ENCODE measurements around the gene FUT1. TPM values are rescaled to one million over a fixed set of nuclear protein-coding genes. Genes with fewer than 3 reads are reported as not detected.

FUT1 gene
- polyA plus RNA-seq, 1 experiment: 0.07 TPM

DNA sequence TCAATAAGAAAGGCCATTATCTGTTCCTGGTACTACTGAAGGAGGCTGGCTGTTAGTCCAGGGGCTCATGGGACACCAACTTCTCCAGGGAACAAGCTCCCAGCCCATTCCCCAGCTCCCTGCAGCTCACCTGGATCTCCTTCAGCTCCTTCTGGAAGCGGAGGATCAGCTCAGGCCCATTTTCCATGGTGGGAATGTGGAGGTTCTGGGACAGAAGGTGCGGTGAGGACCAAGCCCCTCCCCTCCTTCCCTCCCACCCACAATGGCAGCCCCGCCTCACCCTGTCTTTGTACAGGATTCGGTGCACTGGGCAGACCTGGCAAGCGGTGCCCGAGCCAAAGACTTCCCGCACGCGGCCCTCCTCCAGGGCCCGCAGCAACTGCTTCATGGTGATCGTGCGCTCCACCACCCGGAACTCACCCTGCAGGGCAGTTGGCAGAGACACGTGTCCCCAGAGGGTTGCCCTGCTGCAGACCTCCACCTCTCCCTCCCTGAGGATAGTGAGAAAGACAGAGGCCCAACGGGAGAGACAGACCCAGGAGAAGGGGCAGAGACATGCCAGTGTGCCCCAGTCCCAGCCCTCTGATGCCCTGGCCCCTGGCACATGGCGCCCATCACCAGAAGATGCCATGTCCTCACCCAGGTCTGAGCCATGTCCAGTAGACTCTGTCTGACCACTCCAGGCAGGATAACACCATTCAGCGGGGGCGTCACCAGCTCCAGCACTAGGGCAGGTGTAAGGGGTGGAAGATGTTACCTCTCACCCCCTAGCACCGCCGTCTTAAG is 44.0 kb upstream of the FUT1 start:
- Histone ChIP-seq H3K9me3 (ENCODE audit: control insufficient read depth, insufficient read depth, low read length) (no peaks in the 10 kb centered on the region; the same call in 1 of the 2 replicates), H3K27ac (ENCODE audit: low read depth, low read length) (no peak overlapping the region), H3K27me3 (ENCODE audit: control insufficient read depth, insufficient read depth, low read length) (no peaks in the 10 kb centered on the region), H3K4me3 (ENCODE audit: low read depth, low read length) (no peak overlapping the region)
- DNase-seq (ENCODE audit: low read depth, low spot score): no peak
- CTCF ChIA-PET: interaction anchor here (1.0 to 4.0 kb wide), 6 partner anchors 10 to 150 kb away, joined by 3 to 59 read pairs (median 8); partner anchors contain the start of genes CA11 and HSD17B14
- TF ChIP-seq, protein P1, sequence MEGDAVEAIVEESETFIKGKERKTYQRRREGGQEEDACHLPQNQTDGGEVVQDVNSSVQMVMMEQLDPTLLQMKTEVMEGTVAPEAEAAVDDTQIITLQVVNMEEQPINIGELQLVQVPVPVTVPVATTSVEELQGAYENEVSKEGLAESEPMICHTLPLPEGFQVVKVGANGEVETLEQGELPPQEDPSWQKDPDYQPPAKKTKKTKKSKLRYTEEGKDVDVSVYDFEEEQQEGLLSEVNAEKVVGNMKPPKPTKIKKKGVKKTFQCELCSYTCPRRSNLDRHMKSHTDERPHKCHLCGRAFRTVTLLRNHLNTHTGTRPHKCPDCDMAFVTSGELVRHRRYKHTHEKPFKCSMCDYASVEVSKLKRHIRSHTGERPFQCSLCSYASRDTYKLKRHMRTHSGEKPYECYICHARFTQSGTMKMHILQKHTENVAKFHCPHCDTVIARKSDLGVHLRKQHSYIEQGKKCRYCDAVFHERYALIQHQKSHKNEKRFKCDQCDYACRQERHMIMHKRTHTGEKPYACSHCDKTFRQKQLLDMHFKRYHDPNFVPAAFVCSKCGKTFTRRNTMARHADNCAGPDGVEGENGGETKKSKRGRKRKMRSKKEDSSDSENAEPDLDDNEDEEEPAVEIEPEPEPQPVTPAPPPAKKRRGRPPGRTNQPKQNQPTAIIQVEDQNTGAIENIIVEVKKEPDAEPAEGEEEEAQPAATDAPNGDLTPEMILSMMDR (IDR thresholded peaks at IDR 0.05; ENCODE audit: low read depth, low read length): no peak
- POLR2A ChIA-PET: no interaction called here

DNA sequence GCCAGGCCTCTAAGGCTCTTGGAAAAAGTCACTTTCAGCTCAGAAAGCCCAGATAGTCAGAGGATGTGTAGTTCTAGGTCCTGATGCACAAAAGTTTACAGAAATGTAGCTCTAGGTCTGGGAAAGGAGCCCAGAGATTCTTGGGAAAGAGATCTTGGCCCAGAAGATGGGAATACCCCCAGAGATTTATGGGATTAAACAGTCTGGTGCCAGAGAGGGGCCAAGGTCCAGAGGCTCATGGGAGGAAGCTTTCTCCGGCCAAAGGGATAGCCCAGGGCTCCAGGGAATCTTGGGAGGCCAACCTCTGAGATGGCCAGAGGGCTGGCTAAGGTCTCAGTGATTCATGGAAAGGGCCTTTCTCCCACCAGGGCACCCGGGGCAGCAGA is 43.2 kb upstream of the FUT1 start:
- H3K27me3 ChIP-seq (ENCODE audit: control insufficient read depth, insufficient read depth, low read length): no peaks in the 10 kb centered on the region
- DNase-seq (ENCODE audit: low read depth, low spot score): no peak
- H3K9me3 ChIP-seq (ENCODE audit: control insufficient read depth, insufficient read depth, low read length): no peaks in the 10 kb centered on the region; the same call in 1 of the 2 replicates
- TF ChIP-seq, protein P1 (IDR thresholded peaks at IDR 0.05; ENCODE audit: low read depth, low read length): no peak
- no peak overlapping the region for H3K4me3 ChIP-seq (ENCODE audit: low read depth, low read length)
- POLR2A ChIA-PET: interaction anchor here (0.6 to 1.3 kb wide), 8 partner anchors 10 to 170 kb away, joined by 3 to 6 read pairs (median 4); partner anchors contain the start of gene PPP1R15A
- CTCF ChIA-PET: interaction anchor here (0.7 to 4.0 kb wide), 27 partner anchors 9 to 198 kb away, joined by 3 to 59 read pairs (median 4); partner anchors contain the start of genes BCAT2, CA11, DHDH and GYS1
- peak overlapping the region; percentile 87 for H3K27ac ChIP-seq (ENCODE audit: low read depth, low read length)

DNA sequence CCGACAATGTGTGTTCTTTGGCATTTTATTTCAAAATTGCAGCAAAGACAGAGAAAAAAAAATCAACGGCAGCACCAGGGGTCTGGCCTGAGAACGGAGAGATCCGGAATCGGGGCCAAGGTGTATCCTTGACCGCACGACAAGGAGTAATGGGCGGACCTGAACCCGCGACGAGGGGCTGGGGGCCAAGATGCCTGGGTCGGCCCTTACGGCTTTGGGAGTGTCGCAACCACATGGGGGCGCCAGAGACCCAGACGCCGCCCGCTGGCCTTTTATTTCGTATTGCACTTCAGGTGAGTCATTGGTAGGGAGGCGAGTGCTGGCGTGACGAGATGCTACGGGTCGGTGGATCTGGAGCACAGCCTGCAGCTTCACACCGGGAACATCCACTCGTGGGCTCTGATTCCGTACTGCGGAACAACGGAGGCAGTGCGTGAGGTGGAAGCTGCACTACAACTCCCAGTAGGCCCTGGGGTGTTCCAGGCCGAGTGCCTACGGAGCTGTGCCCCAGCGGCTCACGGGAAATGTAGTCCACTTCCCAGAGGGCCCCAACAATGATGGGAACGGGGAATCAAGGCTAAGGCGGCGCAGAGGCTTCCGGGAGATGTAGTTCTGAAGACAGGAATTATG is 42.7 kb upstream of the FUT1 start:
- H3K27me3 ChIP-seq (ENCODE audit: control insufficient read depth, insufficient read depth, low read length): no peaks in the 10 kb centered on the region
- H3K27ac ChIP-seq (ENCODE audit: low read depth, low read length): peak overlapping the region; percentile 87
- H3K4me3 ChIP-seq (ENCODE audit: low read depth, low read length): peak overlapping the region; percentile 63
- ChIA-PET POLR2A (interaction anchor here (0.5 to 1.3 kb wide), 11 partner anchors 9 to 191 kb away, joined by 3 to 8 read pairs (median 4); partner anchors contain the start of gene PPP1R15A), CTCF (interaction anchor here (0.7 to 4.0 kb wide), 27 partner anchors 9 to 199 kb away, joined by 3 to 59 read pairs (median 4); partner anchors contain the start of genes BCAT2, CA11, DHDH and GYS1)
- H3K9me3 ChIP-seq (ENCODE audit: control insufficient read depth, insufficient read depth, low read length): no peaks in the 10 kb centered on the region; the same call in 1 of the 2 replicates
- TF ChIP-seq, protein P1 (IDR thresholded peaks at IDR 0.05; ENCODE audit: low read depth, low read length): peak; percentile 95
- DNase-seq (ENCODE audit: low read depth, low spot score): peak; percentile 84

DNA sequence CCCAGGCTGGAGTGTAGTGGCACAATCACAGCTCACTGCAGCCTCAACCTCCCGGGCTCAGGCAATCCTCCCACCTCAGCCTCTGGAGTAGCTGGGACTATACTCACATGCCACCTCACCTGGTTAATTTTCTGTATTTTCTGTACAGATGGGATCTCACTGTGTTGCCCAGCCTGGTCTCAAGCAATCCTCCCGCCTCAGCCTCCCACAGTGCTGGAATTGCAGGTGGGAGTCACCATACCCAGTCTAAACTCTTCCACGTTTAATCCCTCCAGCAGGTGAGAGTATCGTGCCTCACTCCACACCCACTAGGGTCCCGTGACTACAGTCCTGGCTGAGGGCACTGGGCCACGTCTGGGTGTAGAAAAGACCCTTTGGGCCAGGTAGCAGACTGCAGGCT is 41.9 kb upstream of the FUT1 start:
- no peak overlapping the region for H3K4me3 ChIP-seq (ENCODE audit: low read depth, low read length)
- ChIA-PET POLR2A (interaction anchor here (0.6 to 0.8 kb wide), 2 partner anchors 192 to 197 kb away, joined by 3 to 6 read pairs; no protein-coding TSS in a partner anchor), CTCF (interaction anchor here (1.7 to 4.0 kb wide), 5 partner anchors 14 to 176 kb away, joined by 3 to 59 read pairs (median 8); partner anchors contain the start of genes BCAT2 and HSD17B14)
- TF ChIP-seq, protein P1 (IDR thresholded peaks at IDR 0.05; ENCODE audit: low read depth, low read length): no peak
- DNase-seq (ENCODE audit: low read depth, low spot score): no peak
- no peak overlapping the region for H3K27ac ChIP-seq (ENCODE audit: low read depth, low read length)
- no peaks in the 10 kb centered on the region for H3K27me3 ChIP-seq (ENCODE audit: control insufficient read depth, insufficient read depth, low read length)
- no peaks in the 10 kb centered on the region for H3K9me3 ChIP-seq (ENCODE audit: control insufficient read depth, insufficient read depth, low read length)
